K562 (cell line): ENCODE measurements around the gene UBE2V1. TPM values are rescaled to one million over a fixed set of nuclear protein-coding genes. Genes with fewer than 3 reads are reported as not detected.
A peak's percentile ranks its signal among the peaks of the same experiment; 100 is the strongest.

Experiments
- CBX8 ChIP-seq: fragments of 200-600 bp; sonication (generic); IDR thresholded peaks from 2 replicates; pipeline ENCODE4 v1.6.1; 2012; ENCODE audit warnings: borderline replicate concordance, mixed run types, low read depth, mild to moderate bottlenecking, moderate library complexity, mixed read lengths, low read length, control low read depth, inconsistent platforms; ENCODE audit not compliant: poor library complexity, severe bottlenecking; ENCODE audit errors: extremely low read depth
- CC2D1A ChIP-seq: fragments of 450-650 bp; IDR thresholded peaks from 2 replicates; pipeline ENCODE4 v1.6.1; 2017; ENCODE audit warnings: mild to moderate bottlenecking
- CREM ChIP-seq: IDR thresholded peaks from 2 replicates; pipeline ENCODE4 v1.6.1; 2014; ENCODE audit warnings: antibody characterized with exemption, low read depth
- ETV5 ChIP-seq: sonication (generic); formaldehyde crosslinking; IDR thresholded peaks from 2 replicates; pipeline ENCODE4 v1.4.0; 2020; ENCODE audit warnings: low read depth, mild to moderate bottlenecking, missing genetic modification reagents
- KDM2B ChIP-seq: fragments of 250-450 bp; sonication (Bioruptor Pico); IDR thresholded peaks from 2 replicates; pipeline ENCODE4 v1.8.0; 2021; ENCODE audit warnings: mild to moderate bottlenecking, moderate library complexity
- MCM5 ChIP-seq: fragments of 450-650 bp; IDR thresholded peaks from 2 replicates; pipeline ENCODE4 v1.6.1; 2016; ENCODE audit warnings: low read depth
- MTA2 ChIP-seq: fragments of 450-650 bp; IDR thresholded peaks from 2 replicates; pipeline ENCODE4 v1.6.1; 2016; ENCODE audit warnings: low read depth
- POLR2B ChIP-seq: fragments of 450-650 bp; IDR thresholded peaks from 2 replicates; pipeline ENCODE4 v1.6.1; 2018; ENCODE audit warnings: low read depth; ENCODE audit not compliant: partially characterized antibody
- SIN3A ChIP-seq, 2 experiments: fragments of 150-350 bp in 1 of 2; IDR thresholded peaks; 2 replicates each; pipeline ENCODE4 v1.6.1; 2011 to 2016; ENCODE audit warnings: borderline replicate concordance in 2 of 2, low read depth in 2 of 2, low read length in 2 of 2, mild to moderate bottlenecking in 2 of 2, moderate library complexity in 2 of 2; ENCODE audit not compliant: control insufficient read depth in 1 of 2
- ZNF24 ChIP-seq: fragments of 450-650 bp; IDR thresholded peaks from 2 replicates; pipeline ENCODE4 v1.6.1; 2016
- ZNF431 ChIP-seq: sonication (generic); formaldehyde crosslinking; IDR thresholded peaks from 2 replicates; pipeline ENCODE4 v1.8.0; 2022; ENCODE audit warnings: mild to moderate bottlenecking, missing genetic modification reagents
- ZNF668 ChIP-seq: fragments of 250-450 bp; sonication (Bioruptor Pico); IDR thresholded peaks from 2 replicates; pipeline ENCODE4 v1.8.0; 2022; ENCODE audit warnings: mild to moderate bottlenecking, inconsistent platforms
- ZSCAN32 ChIP-seq: fragments of 450-650 bp; formaldehyde crosslinking; IDR thresholded peaks from 2 replicates; pipeline ENCODE4 v1.4.0; 2020; ENCODE audit warnings: mild to moderate bottlenecking, moderate library complexity
- polyA plus RNA-seq, 8 experiments: library from polyadenylated mRNA; depleted of rRNA in 4 of 8; stranded (reverse) in 5 of 8; unstranded in 3 of 8; fragments of >200 nt; fragmentation: Nextera tagmentation in 2 of 8; fragmentation: Illumina TruSeq in 1 of 8; extraction: Ambion mirVana in 2 of 8; extraction: Trizol in 1 of 8; gene quantifications; 2 replicates each; pipeline versions ENCODE4 v1.2.1 to v1.2.3, GENCODE V29; 2011 to 2014; ENCODE audit warnings: inconsistent platforms in 1 of 8, missing spikeins in 1 of 8
- total RNA-seq, 7 experiments: library from RNA; depleted of rRNA in 6 of 7; stranded (reverse); fragments of >200 nt in 6 of 7; fragmentation: Illumina TruSeq in 2 of 7; extraction: Trizol in 2 of 7; gene quantifications; 2 replicates each; pipeline versions ENCODE4 v1.2.1 to v1.2.3, GENCODE V29; 2011 to 2021; ENCODE audit warnings: low replicate concordance in 1 of 7
- TF ChIP-seq, protein P1 (sequence below), 2 experiments: fragments of 450-650 bp; formaldehyde crosslinking in 1 of 2; IDR thresholded peaks; 2 replicates each; pipeline versions ENCODE4 v1.4.0 to v1.6.1; 2014 to 2020; ENCODE audit warnings: mild to moderate bottlenecking in 2 of 2, borderline replicate concordance in 1 of 2, low read depth in 1 of 2
- TF ChIP-seq, protein P2 (sequence below): IDR thresholded peaks from 2 replicates; pipeline ENCODE4 v1.6.1; 2011; ENCODE audit not compliant: insufficient read length; ENCODE audit errors: extremely low read depth
- TF ChIP-seq, protein P3 (sequence below): sonication (generic); formaldehyde crosslinking; IDR thresholded peaks from 2 replicates; pipeline ENCODE4 v1.8.0; 2022; ENCODE audit warnings: missing genetic modification reagents, mild to moderate bottlenecking, borderline replicate concordance
- TF ChIP-seq, protein P4 (sequence below): fragments of 450-650 bp; formaldehyde crosslinking; IDR thresholded peaks from 2 replicates; pipeline ENCODE4 v1.4.0; 2020; ENCODE audit warnings: mild to moderate bottlenecking

The UBE2V1 gene
- total and polyA plus RNA-seq, 9 of the 15 experiments (the other 6 are each of a cell fraction or from before 2014, with no cell fraction given): 93.0 to 357 (median 119) TPM

DNA sequence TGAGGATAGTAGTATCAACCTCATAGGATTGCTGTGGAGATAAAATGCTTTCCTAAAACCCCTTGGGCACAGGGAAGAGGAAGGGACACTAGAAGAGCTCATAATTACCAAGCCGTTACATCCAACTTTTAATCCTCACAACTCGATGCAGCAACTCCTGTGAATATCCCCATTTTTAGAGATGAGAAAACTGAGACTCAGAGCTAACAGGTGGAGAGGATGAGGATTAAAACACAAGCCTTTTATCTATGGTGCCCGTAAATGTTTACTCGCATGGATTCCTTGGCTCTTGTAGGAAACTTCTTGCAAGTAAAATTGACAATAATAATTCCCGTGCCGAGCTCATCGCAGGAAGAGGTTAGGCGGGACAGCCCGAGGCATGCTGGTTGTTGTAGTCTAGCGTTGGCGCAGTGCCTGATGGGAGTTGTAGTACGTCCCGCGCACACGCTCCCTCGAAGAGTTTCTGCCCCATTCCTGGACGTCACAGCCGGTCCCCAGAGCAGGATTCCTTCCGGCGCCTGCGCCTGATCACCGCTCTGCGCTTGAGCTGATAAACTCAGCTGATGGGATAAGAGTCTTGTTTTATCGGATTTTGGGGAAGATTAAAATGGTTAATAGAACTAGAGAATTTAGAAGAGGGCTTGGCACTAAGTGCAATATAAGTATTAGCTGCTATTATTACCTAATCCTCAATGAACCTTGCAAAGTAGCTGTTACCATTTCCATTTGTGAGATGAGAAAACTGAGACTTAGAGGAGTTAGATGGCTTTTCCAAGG is 2.8 kb upstream of the UBE2V1 start (continued):
- TF ChIP-seq, protein P1, sequence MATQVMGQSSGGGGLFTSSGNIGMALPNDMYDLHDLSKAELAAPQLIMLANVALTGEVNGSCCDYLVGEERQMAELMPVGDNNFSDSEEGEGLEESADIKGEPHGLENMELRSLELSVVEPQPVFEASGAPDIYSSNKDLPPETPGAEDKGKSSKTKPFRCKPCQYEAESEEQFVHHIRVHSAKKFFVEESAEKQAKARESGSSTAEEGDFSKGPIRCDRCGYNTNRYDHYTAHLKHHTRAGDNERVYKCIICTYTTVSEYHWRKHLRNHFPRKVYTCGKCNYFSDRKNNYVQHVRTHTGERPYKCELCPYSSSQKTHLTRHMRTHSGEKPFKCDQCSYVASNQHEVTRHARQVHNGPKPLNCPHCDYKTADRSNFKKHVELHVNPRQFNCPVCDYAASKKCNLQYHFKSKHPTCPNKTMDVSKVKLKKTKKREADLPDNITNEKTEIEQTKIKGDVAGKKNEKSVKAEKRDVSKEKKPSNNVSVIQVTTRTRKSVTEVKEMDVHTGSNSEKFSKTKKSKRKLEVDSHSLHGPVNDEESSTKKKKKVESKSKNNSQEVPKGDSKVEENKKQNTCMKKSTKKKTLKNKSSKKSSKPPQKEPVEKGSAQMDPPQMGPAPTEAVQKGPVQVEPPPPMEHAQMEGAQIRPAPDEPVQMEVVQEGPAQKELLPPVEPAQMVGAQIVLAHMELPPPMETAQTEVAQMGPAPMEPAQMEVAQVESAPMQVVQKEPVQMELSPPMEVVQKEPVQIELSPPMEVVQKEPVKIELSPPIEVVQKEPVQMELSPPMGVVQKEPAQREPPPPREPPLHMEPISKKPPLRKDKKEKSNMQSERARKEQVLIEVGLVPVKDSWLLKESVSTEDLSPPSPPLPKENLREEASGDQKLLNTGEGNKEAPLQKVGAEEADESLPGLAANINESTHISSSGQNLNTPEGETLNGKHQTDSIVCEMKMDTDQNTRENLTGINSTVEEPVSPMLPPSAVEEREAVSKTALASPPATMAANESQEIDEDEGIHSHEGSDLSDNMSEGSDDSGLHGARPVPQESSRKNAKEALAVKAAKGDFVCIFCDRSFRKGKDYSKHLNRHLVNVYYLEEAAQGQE (IDR thresholded peaks at IDR 0.05; ENCODE audit: borderline replicate concordance): no peak
- TF ChIP-seq, protein P1 (CRISPR knock-in tag; IDR thresholded peaks at IDR 0.05; ENCODE audit: low read depth): no peak
- TF ChIP-seq ZNF431 (CRISPR knock-in tag) (no peak), ZNF24 (no peak), MTA2 (no peak), CC2D1A (no peak), CREM (peak; percentile 97), ZNF668 (no peak), POLR2B (peak; percentile 57), ZSCAN32 (no peak), SIN3A (IDR thresholded peaks at IDR 0.05; ENCODE audit: borderline replicate concordance in 2 of 2, control insufficient read depth in 1 of 2, low read depth in 2 of 2, low read length in 2 of 2) (no peak), CBX8 (no peak), KDM2B (CRISPR knock-in tag) (no peak), ETV5 (peak; percentile 69; the same call in 1 of the 2 replicates), MCM5 (no peak)
- TF ChIP-seq, protein P2, sequence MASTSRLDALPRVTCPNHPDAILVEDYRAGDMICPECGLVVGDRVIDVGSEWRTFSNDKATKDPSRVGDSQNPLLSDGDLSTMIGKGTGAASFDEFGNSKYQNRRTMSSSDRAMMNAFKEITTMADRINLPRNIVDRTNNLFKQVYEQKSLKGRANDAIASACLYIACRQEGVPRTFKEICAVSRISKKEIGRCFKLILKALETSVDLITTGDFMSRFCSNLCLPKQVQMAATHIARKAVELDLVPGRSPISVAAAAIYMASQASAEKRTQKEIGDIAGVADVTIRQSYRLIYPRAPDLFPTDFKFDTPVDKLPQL: no peak
- TF ChIP-seq, protein P3, sequence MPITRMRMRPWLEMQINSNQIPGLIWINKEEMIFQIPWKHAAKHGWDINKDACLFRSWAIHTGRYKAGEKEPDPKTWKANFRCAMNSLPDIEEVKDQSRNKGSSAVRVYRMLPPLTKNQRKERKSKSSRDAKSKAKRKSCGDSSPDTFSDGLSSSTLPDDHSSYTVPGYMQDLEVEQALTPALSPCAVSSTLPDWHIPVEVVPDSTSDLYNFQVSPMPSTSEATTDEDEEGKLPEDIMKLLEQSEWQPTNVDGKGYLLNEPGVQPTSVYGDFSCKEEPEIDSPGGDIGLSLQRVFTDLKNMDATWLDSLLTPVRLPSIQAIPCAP: no peak
- TF ChIP-seq, protein P4, sequence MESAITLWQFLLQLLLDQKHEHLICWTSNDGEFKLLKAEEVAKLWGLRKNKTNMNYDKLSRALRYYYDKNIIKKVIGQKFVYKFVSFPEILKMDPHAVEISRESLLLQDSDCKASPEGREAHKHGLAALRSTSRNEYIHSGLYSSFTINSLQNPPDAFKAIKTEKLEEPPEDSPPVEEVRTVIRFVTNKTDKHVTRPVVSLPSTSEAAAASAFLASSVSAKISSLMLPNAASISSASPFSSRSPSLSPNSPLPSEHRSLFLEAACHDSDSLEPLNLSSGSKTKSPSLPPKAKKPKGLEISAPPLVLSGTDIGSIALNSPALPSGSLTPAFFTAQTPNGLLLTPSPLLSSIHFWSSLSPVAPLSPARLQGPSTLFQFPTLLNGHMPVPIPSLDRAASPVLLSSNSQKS: no peak
